H1 (cell line): ENCODE data around the gene PSME3. TPM values are rescaled to one million over a fixed set of nuclear protein-coding genes. Genes with fewer than 3 reads are reported as not detected.
"Not testable (repeated sequence)": the region's sequence is repeated elsewhere in the genome, so short reads cannot be mapped to it uniquely, and the experiment has no call there.

Experiments
- CTCF ChIA-PET: fragments of 300-600 bp; sonication (Branson Sonifier 250); formaldehyde crosslinking; loops from one replicate; lab custom pipeline; 2021; ENCODE audit not compliant: partially characterized antibody; lab: Charles Lee
- POLR2A ChIA-PET: fragments of 300-600 bp; sonication (Branson Sonifier 250); formaldehyde crosslinking; loops from one replicate; lab custom pipeline; 2021; ENCODE audit warnings: inconsistent platforms; ENCODE audit not compliant: partially characterized antibody; lab: Charles Lee
- DNase-seq, 2 experiments: peaks; one replicate each; pipeline versions ENCODE4 v3.0.0 to v3.0.0-alpha.2; 2010 to 2022; ENCODE audit warnings: low spot score in 2 of 2, low read depth in 1 of 2, mixed read lengths in 1 of 2
- FAIRE-seq: peaks from 2 replicates; lab custom pipeline; 2011; peaks lifted over from hg19 to GRCh38; lab: Jason Lieb, UNC
- H2AFZ ChIP-seq: 2 replicates; pipeline ENCODE4 v1.8.1; 2012; ENCODE audit warnings: low read length, inconsistent platforms
- H2AK5ac ChIP-seq: 2 replicates; pipeline ENCODE4 v1.6.1; 2013; ENCODE audit warnings: low read depth, low read length
- H2BK120ac ChIP-seq: replicated peaks from 2 replicates; pipeline ENCODE3; 2013; ENCODE audit warnings: low read depth, low read length, inconsistent platforms
- H2BK12ac ChIP-seq: 2 replicates; pipeline ENCODE4 v1.6.1; 2013; ENCODE audit warnings: low read depth, low read length
- H2BK15ac ChIP-seq: 2 replicates; pipeline ENCODE4 v1.6.1; 2013; ENCODE audit warnings: low read length
- H2BK20ac ChIP-seq: 2 replicates; pipeline ENCODE4 v1.6.1; 2013; ENCODE audit warnings: low read length
- H2BK5ac ChIP-seq: 2 replicates; pipeline ENCODE4 v1.6.1; 2013; ENCODE audit warnings: low read depth, low read length
- H3K14ac ChIP-seq: 2 replicates; pipeline ENCODE4 v1.6.1; 2013; ENCODE audit warnings: inconsistent platforms; ENCODE audit not compliant: insufficient read length
- H3K18ac ChIP-seq: 2 replicates; pipeline ENCODE4 v1.6.1; 2013; ENCODE audit warnings: low read length; ENCODE audit errors: extremely low read depth
- H3K23ac ChIP-seq: 2 replicates; pipeline ENCODE4 v1.6.1; 2013; ENCODE audit warnings: inconsistent platforms; ENCODE audit not compliant: insufficient read length
- H3K23me2 ChIP-seq: 2 replicates; pipeline ENCODE4 v1.6.1; 2013; ENCODE audit warnings: low read depth, low read length
- H3K27ac ChIP-seq: 2 replicates; pipeline ENCODE4 v1.6.1; 2011; ENCODE audit warnings: low read depth, low read length, inconsistent platforms
- H3K27me3 ChIP-seq, 4 experiments: replicated peaks in 1 of 4; 1 replicate in 1 of 4; 2 replicates in 3 of 4; pipeline versions ENCODE4 v1.6.1 to v1.8.1; 2011 to 2013; ENCODE audit warnings: low read length in 3 of 4, mild to moderate bottlenecking in 3 of 4, inconsistent platforms in 2 of 4, mixed read lengths in 2 of 4, moderate library complexity in 1 of 4; ENCODE audit not compliant: control insufficient read depth in 3 of 4, insufficient read depth in 3 of 4; ENCODE audit errors: extremely low read depth in 1 of 4
- H3K36me3 ChIP-seq, 4 experiments: 2 replicates each; pipeline versions ENCODE4 v1.6.1 to v1.8.1; 2011 to 2013; ENCODE audit warnings: mild to moderate bottlenecking in 4 of 4, low read length in 3 of 4, moderate library complexity in 2 of 4, control low read depth in 1 of 4, inconsistent platforms in 1 of 4; ENCODE audit not compliant: insufficient read depth in 4 of 4, control insufficient read depth in 2 of 4
- H3K4ac ChIP-seq: replicated peaks from 2 replicates; pipeline ENCODE3; 2013; ENCODE audit warnings: low read length, low read depth, mixed read lengths, inconsistent platforms; ENCODE audit not compliant: insufficient read length
- H3K4me1 ChIP-seq, 4 experiments: replicated peaks in 1 of 4; 1 replicate in 1 of 4; 2 replicates in 3 of 4; pipeline versions ENCODE4 v1.6.1 to v1.8.1; 2011 to 2013; ENCODE audit warnings: low read length in 3 of 4, inconsistent platforms in 2 of 4, mixed read lengths in 1 of 4; ENCODE audit not compliant: insufficient read depth in 4 of 4, control insufficient read depth in 3 of 4
- H3K4me2 ChIP-seq, 2 experiments: 2 replicates each; pipeline versions ENCODE4 v1.6.1 to v1.8.1; 2011 to 2013; ENCODE audit warnings: low read depth in 2 of 2, low read length in 2 of 2, control low read depth in 1 of 2, inconsistent platforms in 1 of 2, mild to moderate bottlenecking in 1 of 2; ENCODE audit not compliant: insufficient read depth in 1 of 2
- H3K4me3 ChIP-seq, 4 experiments: fragments of 200-600, 300-600 bp in 1 of 4; sonication (generic), shearing (Covaris generic), sonication (Bioruptor Twin) in 1 of 4; 2 replicates each; pipeline versions ENCODE4 v1.5.1 to v1.8.1; 2011 to 2016; ENCODE audit warnings: low read length in 4 of 4, low read depth in 3 of 4, control low read depth in 2 of 4, inconsistent platforms in 2 of 4, mild to moderate bottlenecking in 2 of 4, mixed read lengths in 1 of 4, moderate library complexity in 1 of 4; ENCODE audit not compliant: insufficient read depth in 2 of 4; ENCODE audit errors: extremely low read depth in 1 of 4
- H3K56ac ChIP-seq: replicated peaks from 2 replicates; pipeline ENCODE3; 2013; ENCODE audit warnings: low read depth, mild to moderate bottlenecking, mixed read lengths, low read length, inconsistent platforms; ENCODE audit not compliant: insufficient read length
- H3K79me1 ChIP-seq: 2 replicates; pipeline ENCODE4 v1.6.1; 2013; ENCODE audit warnings: low read depth, low read length, control low read depth
- H3K79me2 ChIP-seq, 2 experiments: 2 replicates each; pipeline versions ENCODE4 v1.6.1 to v1.8.1; 2012 to 2013; ENCODE audit warnings: low read length in 2 of 2, mild to moderate bottlenecking in 2 of 2, inconsistent platforms in 1 of 2; ENCODE audit not compliant: insufficient read depth in 2 of 2, control insufficient read depth in 1 of 2
- H3K9ac ChIP-seq, 4 experiments: replicated peaks in 1 of 4; 1 replicate in 1 of 4; 2 replicates in 3 of 4; pipeline versions ENCODE4 v1.6.1 to v1.8.1; 2011 to 2013; ENCODE audit warnings: low read depth in 3 of 4, low read length in 3 of 4, control low read depth in 2 of 4, mild to moderate bottlenecking in 2 of 4, moderate library complexity in 2 of 4, inconsistent platforms in 1 of 4; ENCODE audit errors: extremely low read depth in 1 of 4
- H3K9me3 ChIP-seq, 2 experiments: 2 replicates each; pipeline versions ENCODE4 v1.6.1 to v1.8.1; 2012 to 2013; ENCODE audit warnings: mild to moderate bottlenecking in 2 of 2, moderate library complexity in 2 of 2, control low read depth in 1 of 2, inconsistent platforms in 1 of 2, low read depth in 1 of 2, low read length in 1 of 2, mixed read lengths in 1 of 2; ENCODE audit not compliant: insufficient read depth in 2 of 2
- H4K20me1 ChIP-seq, 2 experiments: replicated peaks in 1 of 2; 2 replicates each; pipeline versions ENCODE3 to v1.8.1; 2011 to 2013; ENCODE audit warnings: inconsistent platforms in 2 of 2, low read length in 2 of 2, mild to moderate bottlenecking in 1 of 2; ENCODE audit not compliant: insufficient read depth in 2 of 2, control insufficient read depth in 1 of 2
- H4K5ac ChIP-seq: 2 replicates; pipeline ENCODE4 v1.6.1; 2013; ENCODE audit warnings: low read length, low read depth, mixed read lengths, inconsistent platforms; ENCODE audit not compliant: insufficient read length
- H4K8ac ChIP-seq: 2 replicates; pipeline ENCODE4 v1.8.0; 2013; ENCODE audit warnings: mild to moderate bottlenecking, moderate library complexity, low read length, inconsistent platforms; ENCODE audit not compliant: insufficient read depth; ENCODE audit errors: extremely low read depth
- H4K91ac ChIP-seq: replicated peaks from 2 replicates; pipeline ENCODE3; 2013; ENCODE audit warnings: low read length, mixed read lengths, inconsistent platforms; ENCODE audit not compliant: insufficient read length
- POLR2A ChIP-seq, 2 experiments: IDR thresholded peaks; 1 replicate in 1 of 2; 2 replicates in 1 of 2; pipeline ENCODE4 v1.6.1; 2011; ENCODE audit warnings: low read depth in 2 of 2, low read length in 2 of 2, mild to moderate bottlenecking in 2 of 2; ENCODE audit errors: control extremely low read depth in 1 of 2
- POLR2AphosphoS5 ChIP-seq: IDR thresholded peaks from 2 replicates; pipeline ENCODE4 v1.6.1; 2011; ENCODE audit warnings: low read depth, low read length
- RAD21 ChIP-seq, 2 experiments: IDR thresholded peaks in 1 of 2; conservative IDR thresholded peaks in 1 of 2; 2 replicates each; pipeline ENCODE4 v1.6.1; 2011; ENCODE audit warnings: low read depth in 2 of 2, low read length in 2 of 2, improper control_type of control experiment in 1 of 2, inconsistent platforms in 1 of 2, mild to moderate bottlenecking in 1 of 2, moderate library complexity in 1 of 2
- SRF ChIP-seq: IDR thresholded peaks from 2 replicates; pipeline ENCODE4 v1.6.1; 2011; ENCODE audit warnings: mild to moderate bottlenecking, low read depth, low read length, moderate library complexity
- TCF12 ChIP-seq: IDR thresholded peaks from 2 replicates; pipeline ENCODE4 v1.6.1; 2011; ENCODE audit warnings: low read depth, mild to moderate bottlenecking, low read length
- WGBS, 2 experiments: shearing (Covaris generic) in 1 of 2; methylation state at CpG; one replicate each; pipeline versions ENCODE4 v1.1.6 to v1.1.7; 2013 to 2015; ENCODE audit warnings: low lambda C conversion rate in 2 of 2, mixed read lengths in 2 of 2, inconsistent platforms in 1 of 2, low coverage in 1 of 2, missing lambda C conversion rate in 1 of 2; ENCODE audit not compliant: insufficient replicate concordance in 2 of 2, insufficient coverage in 1 of 2, insufficient read length in 1 of 2; ENCODE audit errors: extremely low coverage in 1 of 2, missing lambda C conversion rate in 1 of 2; 5-methylcytosine and 5-hydroxymethylcytosine counted together
- polyA plus RNA-seq, 7 experiments: library from polyadenylated mRNA; depleted of rRNA in 3 of 7; stranded (reverse) in 5 of 7; unstranded in 2 of 7; fragments of >200 nt in 5 of 7; fragments of 200-250 nt in 2 of 7; gene quantifications; 1 replicate in 5 of 7; 2 replicates in 1 of 7; 4 replicates in 1 of 7; pipeline versions ENCODE4 v1.2.1 to v1.2.3, GENCODE V29; 2011 to 2013; ENCODE audit warnings: missing spikeins in 2 of 7, mixed read lengths in 2 of 7
- total RNA-seq: library from RNA; stranded (reverse); fragmentation: NEBNext Ultra II Directional; extraction: Animal tissue kit (Norgen Biotek cat#: 25700); gene quantifications from 2 replicates; pipeline ENCODE4 v1.2.1, GENCODE V29; 2021

The PSME3 gene
- total and polyA plus RNA-seq, 2 of the 8 experiments (the other 6 are each of a cell fraction or from before 2014, with no cell fraction given) = 149 to 224 TPM

- TF ChIP-seq TCF12 (no peak), POLR2A (IDR thresholded peaks at IDR 0.05; ENCODE audit: control extremely low read depth in 1 of 2, low read depth in 2 of 2, low read length in 2 of 2) (no peak), RAD21 (IDR thresholded peaks at IDR 0.05 in 1 of 2, conservative IDR thresholded peaks at IDR 0.05 in 1 of 2; ENCODE audit: low read depth in 2 of 2, low read length in 2 of 2) (no peak), POLR2AphosphoS5 (no peak), SRF (no peak)
Measured at GRCh38 chr17:42866631-42867575, 33.7 kb downstream of the PSME3 start (continued).

DNA sequence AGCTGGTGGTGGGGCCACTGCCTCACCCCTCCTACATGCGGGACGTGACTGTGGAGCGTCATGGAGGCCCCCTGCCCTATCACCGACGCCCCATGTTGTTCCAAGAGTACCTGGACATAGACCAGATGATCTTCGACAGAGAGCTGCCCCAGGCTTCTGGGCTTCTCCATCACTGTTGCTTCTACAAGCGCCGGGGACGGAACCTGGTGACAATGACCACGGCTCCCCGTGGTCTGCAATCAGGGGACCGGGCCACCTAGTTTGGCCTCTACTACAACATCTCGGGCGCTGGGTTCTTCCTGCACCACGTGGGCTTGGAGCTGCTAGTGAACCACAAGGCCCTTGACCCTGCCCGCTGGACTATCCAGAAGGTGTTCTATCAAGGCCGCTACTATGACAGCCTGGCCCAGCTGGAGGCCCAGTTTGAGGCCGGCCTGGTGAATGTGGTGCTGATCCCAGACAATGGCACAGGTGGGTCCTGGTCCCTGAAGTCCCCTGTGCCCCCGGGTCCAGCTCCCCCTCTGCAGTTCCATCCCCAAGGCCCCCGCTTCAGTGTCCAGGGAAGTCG lies 34.6 kb downstream of the PSME3 start:
- H4K5ac ChIP-seq, H2BK120ac ChIP-seq, DNase-seq, H2BK12ac ChIP-seq, H2AFZ ChIP-seq, H3K27ac ChIP-seq, H3K27me3 ChIP-seq, H3K4me2 ChIP-seq, H3K23me2 ChIP-seq, H3K23ac ChIP-seq, H3K18ac ChIP-seq, H2BK20ac ChIP-seq, H3K14ac ChIP-seq, H2BK5ac ChIP-seq, H3K4me3 ChIP-seq, H3K79me1 ChIP-seq, H2BK15ac ChIP-seq, H2AK5ac ChIP-seq, H3K9ac ChIP-seq, H3K79me2 ChIP-seq, H4K20me1 ChIP-seq, H3K56ac ChIP-seq, FAIRE-seq, H4K91ac ChIP-seq, H3K4me1 ChIP-seq, H3K4ac ChIP-seq, H4K8ac ChIP-seq, H3K36me3 ChIP-seq: not testable (repeated sequence)
- 94% methylated on average over 14 of the region's 21 CpGs; no CpG with 5 or more reads in 1 of the 2 experiments for WGBS, 2 experiments
- ChIA-PET CTCF (interaction anchor here (1.6 to 2.3 kb wide), 3 partner anchors 24 to 70 kb away, joined by 6 to 10 read pairs (median 7); partner anchors contain the start of gene AOC2), POLR2A (interaction anchor here (1.3 kb wide), 2 partner anchors 23 to 130 kb away, joined by 3 to 5 read pairs; partner anchors contain the start of gene RPL27)
- H3K9me3 ChIP-seq = peaks cover 2 to 11% of the 10 kb centered on the region in 2 experiments; a peak in 1 of 4 replicates
